Endodermal cell (in vitro differentiated cells): ENCODE measurements around the gene INSM2. TPM values are rescaled to one million over a fixed set of nuclear protein-coding genes. Genes with fewer than 3 reads are reported as not detected.

Experiments used
- DNase-seq: peaks from one replicate; pipeline ENCODE4 v3.0.0-alpha.2; 2017
- H3K27ac ChIP-seq: 2 replicates; pipeline ENCODE4 v1.5.1; 2013; ENCODE audit warnings: mild to moderate bottlenecking, low read depth, low read length, moderate library complexity
- H3K27me3 ChIP-seq: 2 replicates; pipeline ENCODE4 v1.6.1; 2013; ENCODE audit warnings: mild to moderate bottlenecking, low read length, moderate library complexity; ENCODE audit not compliant: insufficient read depth, control insufficient read depth, poor library complexity, severe bottlenecking
- H3K36me3 ChIP-seq: 2 replicates; pipeline ENCODE4 v1.7.0; 2013; ENCODE audit warnings: mild to moderate bottlenecking, low read length, moderate library complexity; ENCODE audit not compliant: control insufficient read depth, insufficient read depth
- H3K4me1 ChIP-seq: one replicate; pipeline ENCODE4 v1.7.0; 2013; ENCODE audit warnings: low read length; ENCODE audit not compliant: control insufficient read depth, insufficient read depth
- H3K4me3 ChIP-seq: 2 replicates; pipeline ENCODE4 v1.5.1; 2013; ENCODE audit warnings: mild to moderate bottlenecking, low read length, moderate library complexity
- H3K9ac ChIP-seq: 2 replicates; pipeline ENCODE4 v1.6.1; 2013; ENCODE audit warnings: mild to moderate bottlenecking, low read length, moderate library complexity; ENCODE audit not compliant: poor library complexity, severe bottlenecking; ENCODE audit errors: extremely low read depth
- H3K9me3 ChIP-seq: 2 replicates; pipeline ENCODE4 v1.6.1; 2013; ENCODE audit warnings: mild to moderate bottlenecking, low read length, moderate library complexity; ENCODE audit not compliant: control insufficient read depth
- H3K27ac Mint-ChIP-seq: 2 replicates; pipeline ENCODE4 v1.8.0; 2020; ENCODE audit warnings: mixed read lengths
- H3K27me3 Mint-ChIP-seq: 2 replicates; pipeline ENCODE4 v1.8.0; 2021; ENCODE audit warnings: mild to moderate bottlenecking, mixed read lengths; ENCODE audit not compliant: insufficient read depth
- H3K36me3 Mint-ChIP-seq: 2 replicates; pipeline ENCODE4 v1.8.0; 2020; ENCODE audit warnings: low read depth, mixed read lengths
- H3K4me1 Mint-ChIP-seq: 2 replicates; pipeline ENCODE4 v1.8.0; 2020; ENCODE audit warnings: mixed read lengths
- H3K4me3 Mint-ChIP-seq: 2 replicates; pipeline ENCODE4 v1.8.0; 2020; ENCODE audit warnings: mild to moderate bottlenecking, moderate library complexity, mixed read lengths
- H3K9me3 Mint-ChIP-seq: 2 replicates; pipeline ENCODE4 v1.8.0; 2020; ENCODE audit warnings: mild to moderate bottlenecking, mixed read lengths
- WGBS, 2 experiments: methylation state at CpG; one replicate each; pipeline versions ENCODE4 v1.1.5 to v1.1.7; 2013; ENCODE audit warnings: missing lambda C conversion rate in 2 of 2, mixed read lengths in 1 of 2; ENCODE audit not compliant: insufficient coverage in 1 of 2, insufficient read length in 1 of 2; 5-methylcytosine and 5-hydroxymethylcytosine counted together
- total RNA-seq, 2 donors: library from RNA; stranded (reverse); fragmentation: NEBNext Ultra II Directional in 1 of 2; extraction: Animal tissue kit (Norgen Biotek cat#: 25700) in 1 of 2; gene quantifications; 2 replicates in 1 of 2; 3 replicates in 1 of 2; pipeline ENCODE4 v1.2.1, GENCODE V29; 2021
- TF ChIP-seq, protein P1 (sequence below): fragments of 200-600 bp; sonication (generic); conservative IDR thresholded peaks from 2 replicates; pipeline ENCODE4 v1.5.0; 2021; ENCODE audit warnings: antibody characterized with exemption, mild to moderate bottlenecking

Gene INSM2
- total RNA-seq, 2 donors from 2014 or later, result 0.15 to 0.18 TPM

DNA sequence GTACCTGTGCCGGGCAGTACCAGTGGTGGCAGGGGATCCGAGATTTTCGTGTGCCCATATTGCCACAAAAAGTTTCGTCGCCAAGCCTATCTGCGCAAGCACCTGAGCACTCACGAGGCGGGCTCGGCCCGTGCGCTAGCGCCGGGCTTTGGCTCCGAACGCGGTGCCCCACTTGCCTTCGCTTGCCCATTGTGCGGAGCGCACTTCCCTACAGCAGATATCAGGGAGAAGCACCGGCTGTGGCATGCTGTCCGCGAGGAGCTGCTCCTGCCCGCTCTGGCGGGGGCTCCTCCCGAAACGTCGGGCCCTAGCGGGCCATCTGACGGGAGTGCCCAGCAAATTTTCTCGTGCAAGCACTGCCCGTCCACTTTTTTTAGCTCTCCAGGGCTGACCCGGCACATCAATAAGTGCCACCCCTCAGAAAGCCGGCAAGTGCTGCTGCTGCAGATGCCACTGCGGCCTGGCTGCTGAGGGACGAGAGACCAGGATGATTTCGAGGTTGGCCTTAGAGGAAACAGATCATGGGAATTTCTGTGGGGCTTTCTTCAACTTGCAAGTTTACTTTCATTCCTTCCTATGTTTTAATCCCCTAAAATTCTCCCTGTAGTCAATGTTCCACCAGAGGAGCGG lies 1.6 kb downstream of the INSM2 start:
- Mint-ChIP-seq H3K4me3 (peak overlapping the region; percentile 27), H3K36me3 (peaks cover 4% of the 10 kb centered on the region), H3K4me1 (peaks cover 4% of the 10 kb centered on the region), H3K9me3 (no peaks in the 10 kb centered on the region), H3K27ac (no peak overlapping the region), H3K27me3 (peaks cover 68% of the 10 kb centered on the region)
- H3K9ac ChIP-seq, result no peak overlapping the region
- WGBS, 2 experiments, result 7 to 9% methylated on average over 19 to 37 of the region's 37 CpGs
- peaks cover 71% of the 10 kb centered on the region for H3K27me3 ChIP-seq
- H3K4me1 ChIP-seq, result peaks cover 4% of the 10 kb centered on the region
- no peak for DNase-seq
- H3K36me3 ChIP-seq, result no peaks in the 10 kb centered on the region
- H3K27ac ChIP-seq, result no peak overlapping the region
- H3K9me3 ChIP-seq, result no peaks in the 10 kb centered on the region
- H3K4me3 ChIP-seq, result peak overlapping the region; percentile 76
- TF ChIP-seq, protein P1, sequence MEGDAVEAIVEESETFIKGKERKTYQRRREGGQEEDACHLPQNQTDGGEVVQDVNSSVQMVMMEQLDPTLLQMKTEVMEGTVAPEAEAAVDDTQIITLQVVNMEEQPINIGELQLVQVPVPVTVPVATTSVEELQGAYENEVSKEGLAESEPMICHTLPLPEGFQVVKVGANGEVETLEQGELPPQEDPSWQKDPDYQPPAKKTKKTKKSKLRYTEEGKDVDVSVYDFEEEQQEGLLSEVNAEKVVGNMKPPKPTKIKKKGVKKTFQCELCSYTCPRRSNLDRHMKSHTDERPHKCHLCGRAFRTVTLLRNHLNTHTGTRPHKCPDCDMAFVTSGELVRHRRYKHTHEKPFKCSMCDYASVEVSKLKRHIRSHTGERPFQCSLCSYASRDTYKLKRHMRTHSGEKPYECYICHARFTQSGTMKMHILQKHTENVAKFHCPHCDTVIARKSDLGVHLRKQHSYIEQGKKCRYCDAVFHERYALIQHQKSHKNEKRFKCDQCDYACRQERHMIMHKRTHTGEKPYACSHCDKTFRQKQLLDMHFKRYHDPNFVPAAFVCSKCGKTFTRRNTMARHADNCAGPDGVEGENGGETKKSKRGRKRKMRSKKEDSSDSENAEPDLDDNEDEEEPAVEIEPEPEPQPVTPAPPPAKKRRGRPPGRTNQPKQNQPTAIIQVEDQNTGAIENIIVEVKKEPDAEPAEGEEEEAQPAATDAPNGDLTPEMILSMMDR, result no peak

- Histone ChIP-seq H3K9ac (no peak overlapping the region), H3K4me3 (no peak overlapping the region), H3K27me3 (peaks cover 30% of the 10 kb centered on the region), H3K27ac (no peak overlapping the region), H3K36me3 (no peaks in the 10 kb centered on the region), H3K9me3 (no peaks in the 10 kb centered on the region), H3K4me1 (peaks cover under 1% of the 10 kb centered on the region)
- no peak for DNase-seq
- no peaks in the 10 kb centered on the region for H3K4me1 Mint-ChIP-seq
- H3K9me3 Mint-ChIP-seq, result no peaks in the 10 kb centered on the region
- H3K27ac Mint-ChIP-seq, result no peak overlapping the region
- peaks cover 29% of the 10 kb centered on the region for H3K27me3 Mint-ChIP-seq
- no peak overlapping the region for H3K4me3 Mint-ChIP-seq
- peaks cover 4% of the 10 kb centered on the region for H3K36me3 Mint-ChIP-seq
- TF ChIP-seq, protein P1, result no peak
- 91% methylated on average over 1 of the region's 2 CpGs; no CpG with 5 or more reads in 1 of the 2 experiments for WGBS, 2 experiments
Observed at GRCh38 chr14:35539969-35540368, 6.0 kb downstream of the INSM2 start.

DNA sequence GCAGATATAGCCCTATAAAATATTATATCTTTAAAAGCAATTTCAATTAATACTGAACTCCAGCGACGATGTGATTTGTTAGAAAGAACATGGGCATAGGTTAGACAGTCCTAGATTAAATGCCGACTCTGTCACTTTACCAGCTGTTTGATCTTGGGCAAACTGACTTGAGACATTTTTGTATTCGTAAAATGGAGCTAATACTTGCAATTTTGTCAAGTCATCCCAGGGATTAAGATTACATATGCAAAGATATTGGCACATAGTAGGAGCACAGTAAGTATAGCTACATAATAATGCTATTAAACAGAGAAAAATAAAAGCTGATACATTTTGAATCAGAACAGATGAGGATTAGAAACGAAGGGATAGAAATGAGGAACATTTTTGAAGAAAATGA lies 9.0 kb downstream of the INSM2 start:
- H3K36me3 ChIP-seq, result no peaks in the 10 kb centered on the region
- TF ChIP-seq, protein P1, result no peak
- no peak for DNase-seq
- no peak overlapping the region for H3K4me3 ChIP-seq
- Mint-ChIP-seq H3K27ac (no peak overlapping the region), H3K4me1 (no peaks in the 10 kb centered on the region), H3K36me3 (peaks cover 1% of the 10 kb centered on the region), H3K27me3 (peaks cover 3% of the 10 kb centered on the region), H3K9me3 (no peaks in the 10 kb centered on the region), H3K4me3 (no peak overlapping the region)
- H3K9me3 ChIP-seq, result no peaks in the 10 kb centered on the region
- 93 to 95% methylated on average over 2 to 4 of the region's 5 CpGs for WGBS, 2 experiments
- no peaks in the 10 kb centered on the region for H3K27me3 ChIP-seq
- H3K27ac ChIP-seq, result no peak overlapping the region
- no peaks in the 10 kb centered on the region for H3K4me1 ChIP-seq
- no peak overlapping the region for H3K9ac ChIP-seq
